CD4-positive, alpha-beta T cell treated with Interleukin-17A for 4 hours (primary cell): ENCODE measurements around the gene CCDC141.

Experiments used
- DNase-seq: peaks from one replicate; pipeline ENCODE4 v3.0.0-alpha.2; 2020; ENCODE audit warnings: mixed read lengths

Gene CCDC141

DNA sequence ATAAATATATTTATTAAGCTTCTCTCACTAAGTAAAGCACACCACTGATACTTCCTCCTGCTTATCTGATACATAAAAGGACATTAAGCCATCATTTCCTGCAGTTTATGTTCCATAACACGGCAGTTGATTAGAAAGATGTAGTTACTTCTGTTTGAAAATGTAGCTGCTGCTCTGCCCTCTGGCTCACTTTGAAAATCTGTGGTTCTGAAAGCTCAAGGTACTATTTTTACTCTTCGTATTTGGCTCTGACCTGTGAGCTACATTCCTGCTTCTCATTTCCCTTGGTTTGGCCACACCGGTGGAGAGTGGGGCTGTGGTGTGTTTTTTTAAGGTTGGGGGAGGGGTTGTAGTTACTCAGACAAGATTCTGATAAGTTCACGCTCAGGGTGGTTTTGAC, 229.9 kb downstream of the CCDC141 start:
- peak; percentile 4 for DNase-seq

DNA sequence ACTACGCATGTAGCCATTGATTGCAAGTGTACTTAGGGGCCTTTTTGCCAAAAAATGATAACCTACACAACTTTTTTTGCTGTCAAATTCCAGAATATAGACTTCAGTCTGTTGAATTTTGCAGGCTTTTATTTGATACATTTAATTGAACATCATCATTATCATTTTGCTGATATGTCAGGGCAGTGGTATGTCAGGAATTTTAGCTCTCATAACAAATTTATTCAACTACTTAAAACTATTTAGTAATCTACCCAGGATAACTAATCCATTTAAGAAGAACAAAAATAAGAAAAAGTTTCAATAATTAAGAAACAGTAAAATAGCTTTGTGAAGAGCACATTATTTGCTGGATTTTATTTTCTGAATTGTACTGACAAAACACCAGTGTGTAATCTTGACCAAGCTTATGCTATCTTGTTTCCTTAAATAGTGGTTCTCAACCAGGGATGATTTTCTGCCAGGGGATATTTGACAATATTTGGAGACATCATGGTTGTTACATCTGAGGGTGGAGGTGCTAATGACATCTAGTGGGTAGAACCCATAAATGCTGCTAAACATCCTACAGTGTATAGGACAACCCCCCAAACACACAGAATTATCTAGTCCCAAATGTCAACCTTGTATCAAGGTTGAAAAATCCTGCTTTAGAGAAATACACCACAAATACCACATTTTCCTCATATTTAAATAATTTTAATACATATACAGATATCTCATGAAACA, 230.6 kb downstream of the CCDC141 start:
- no peak for DNase-seq

DNA sequence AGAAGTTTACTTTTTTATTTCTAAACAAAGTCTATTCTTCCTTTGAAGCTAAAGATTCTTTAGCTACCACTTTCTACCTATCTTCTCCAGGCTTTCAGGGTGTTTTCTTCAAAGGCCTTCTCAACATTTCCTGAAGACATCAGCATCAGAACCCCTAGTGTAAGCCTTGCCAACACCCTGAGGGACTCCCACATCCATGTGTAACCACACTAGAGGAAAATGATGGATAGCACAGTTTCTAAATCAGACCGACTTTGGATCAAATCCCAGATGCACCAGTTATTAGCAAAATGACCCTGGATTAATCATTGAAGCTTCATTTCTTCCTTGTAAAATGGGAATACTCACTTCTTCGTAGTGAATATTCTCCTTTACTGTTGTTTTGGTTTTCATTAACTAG, 238.0 kb downstream of the CCDC141 start:
- no peak for DNase-seq

DNA sequence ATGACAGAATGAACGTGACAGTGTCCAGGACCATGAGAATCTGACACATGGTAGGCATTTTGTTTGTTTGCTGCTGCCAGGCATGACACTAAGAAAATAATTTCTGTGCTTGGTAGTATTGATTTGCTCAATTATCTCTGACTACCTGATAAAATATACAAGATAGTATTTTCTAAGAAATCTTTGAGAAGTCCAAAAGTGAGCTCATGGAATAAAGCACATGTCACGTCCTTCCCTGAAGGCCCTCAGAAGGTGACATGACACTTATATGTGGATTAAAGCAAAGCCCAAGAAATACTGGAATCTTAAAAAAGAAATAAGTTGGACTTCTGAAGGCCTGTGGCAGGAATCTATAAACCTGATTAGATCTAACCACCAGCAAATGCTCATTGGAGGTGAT, 238.9 kb downstream of the CCDC141 start:
- DNase-seq: no peak

DNA sequence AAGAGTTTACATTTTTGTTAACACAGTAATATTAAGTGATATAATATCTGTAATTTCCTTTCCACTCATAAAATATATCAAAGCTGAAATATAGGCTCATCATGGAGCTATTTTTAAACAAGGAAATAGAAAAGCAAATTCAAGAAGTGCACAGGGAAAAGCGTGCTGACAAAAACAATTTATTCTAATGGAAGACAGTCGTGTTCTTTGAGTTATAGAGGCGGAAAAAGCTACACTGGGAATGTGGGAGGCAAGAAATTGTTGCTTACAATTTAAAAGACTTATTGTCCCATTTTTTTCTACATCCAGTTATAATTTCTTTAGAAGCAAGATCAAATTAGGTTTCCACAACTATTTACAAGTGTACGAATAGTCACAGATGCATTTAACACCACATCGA, 239.5 kb downstream of the CCDC141 start:
- no peak for DNase-seq

DNA sequence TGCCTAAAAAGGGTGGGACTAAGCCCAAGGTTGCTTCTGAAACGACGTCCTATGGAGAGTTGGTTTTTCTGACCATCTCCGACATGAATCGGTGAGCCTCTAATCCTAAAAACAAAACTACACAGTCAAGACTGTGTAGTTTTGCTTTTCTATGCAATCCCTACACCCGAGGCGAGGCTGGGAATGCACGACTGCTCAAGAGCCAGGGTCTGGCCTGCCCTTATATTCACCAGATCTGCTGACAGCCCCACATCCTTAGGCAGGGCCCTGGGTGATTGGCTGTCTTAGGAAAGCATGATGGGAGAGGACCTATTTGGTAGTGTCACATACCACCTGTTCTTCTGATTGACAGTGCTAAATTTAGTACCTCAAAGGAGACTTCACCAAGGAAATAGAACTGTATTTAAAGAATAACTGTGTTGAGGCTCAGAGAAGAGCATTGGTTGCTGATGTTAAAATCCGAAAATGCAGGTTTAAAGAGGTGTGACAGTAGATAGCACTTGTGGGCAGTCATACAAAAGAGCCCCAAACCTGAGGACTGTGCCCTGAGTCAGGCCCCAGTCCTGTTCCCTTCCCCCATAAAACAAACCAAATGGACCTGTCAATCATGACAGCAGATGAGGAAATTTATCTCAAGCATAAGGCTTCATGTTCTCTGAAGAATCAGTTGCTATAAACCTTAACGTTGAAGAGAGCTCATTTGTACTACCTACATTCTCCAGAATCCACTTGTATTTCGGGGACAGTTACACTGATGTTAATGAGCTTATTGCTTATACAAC, 242.5 kb downstream of the CCDC141 start, which contains the start of gene TTN:
Gene TTN (minus strand): TSS at position 197 of the 782 bp plus-strand sequence. CDS start 2,781 bp downstream, outside the sequence.
- no peak for DNase-seq

DNA sequence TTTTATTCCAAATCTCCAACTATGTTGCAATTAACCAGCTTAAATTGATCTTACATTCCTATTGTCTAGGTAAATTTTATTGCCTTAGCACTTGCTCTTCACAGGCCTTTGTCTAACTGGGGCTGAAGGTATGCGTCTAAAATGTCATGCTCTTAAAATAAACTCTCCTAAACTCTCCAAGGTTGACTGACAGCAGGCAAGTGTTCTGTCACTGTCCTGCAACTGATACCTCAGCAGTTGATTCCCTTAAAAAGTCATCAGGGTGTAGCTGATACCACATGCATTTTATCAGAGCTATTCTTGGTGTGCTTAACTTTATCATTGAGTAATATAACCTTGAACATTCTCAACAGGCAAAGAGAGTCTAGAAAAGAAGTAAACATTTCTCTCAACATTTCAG, 243.4 kb downstream of the CCDC141 start:
- DNase-seq: no peak

DNA sequence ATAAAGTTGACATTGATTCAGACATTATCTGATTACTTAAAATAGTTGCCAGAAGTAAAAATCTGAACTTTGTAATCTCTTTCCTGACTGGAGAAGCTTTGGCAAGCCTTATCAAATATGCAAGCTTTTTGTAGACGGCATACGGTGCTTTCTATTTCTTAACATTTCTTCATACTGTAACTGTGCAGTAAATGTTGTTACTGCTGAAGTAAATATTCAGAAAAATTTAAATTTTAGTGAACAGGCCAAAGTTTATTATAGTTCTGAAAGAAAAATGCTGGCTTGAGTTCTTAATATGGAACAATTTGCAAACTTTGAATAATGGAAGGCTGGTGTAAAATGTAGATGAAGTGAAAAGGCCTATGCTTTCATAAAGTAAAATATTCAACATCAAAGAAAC, 244.5 kb downstream of the CCDC141 start:
- no peak for DNase-seq

DNA sequence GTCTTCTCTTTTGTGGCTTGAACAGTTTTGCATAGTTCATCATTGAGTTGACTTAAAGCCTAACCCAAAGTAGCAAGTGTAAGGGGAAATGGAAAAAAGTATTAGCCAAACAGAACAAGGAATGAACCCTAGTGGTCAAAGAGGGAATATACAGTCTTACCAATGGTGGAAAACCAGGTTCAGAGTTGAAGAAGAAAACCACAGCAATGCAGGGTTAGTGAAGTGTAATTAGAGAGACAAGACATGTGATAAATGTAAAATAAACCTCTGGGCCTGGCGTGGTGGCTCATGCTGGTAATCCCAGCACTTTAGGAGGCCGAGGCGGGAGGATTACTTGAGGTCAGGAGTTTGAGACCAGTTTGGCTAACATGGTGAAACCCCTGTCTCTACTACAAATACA, 245.1 kb downstream of the CCDC141 start:
- DNase-seq: no peak

DNA sequence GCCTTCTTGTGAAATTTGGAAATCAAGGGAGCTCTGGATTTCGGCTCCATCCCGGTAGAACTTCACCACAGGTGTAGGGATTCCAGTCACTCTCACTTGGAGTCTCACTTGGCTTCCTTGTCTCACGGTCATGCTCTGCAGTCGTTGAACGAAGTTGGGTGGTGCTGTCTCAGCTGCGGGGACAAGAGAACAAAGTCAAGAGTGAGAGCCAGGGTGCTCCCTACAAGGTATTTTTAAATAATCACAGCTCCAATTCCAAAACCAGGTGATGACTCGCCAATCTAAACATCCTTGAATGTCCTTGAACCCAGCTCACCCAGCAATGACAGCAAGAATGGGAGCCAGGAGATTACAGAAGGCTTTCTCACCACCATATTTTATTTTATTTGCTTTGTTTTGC, 249.4 kb downstream of the CCDC141 start:
- DNase-seq: no peak

DNA sequence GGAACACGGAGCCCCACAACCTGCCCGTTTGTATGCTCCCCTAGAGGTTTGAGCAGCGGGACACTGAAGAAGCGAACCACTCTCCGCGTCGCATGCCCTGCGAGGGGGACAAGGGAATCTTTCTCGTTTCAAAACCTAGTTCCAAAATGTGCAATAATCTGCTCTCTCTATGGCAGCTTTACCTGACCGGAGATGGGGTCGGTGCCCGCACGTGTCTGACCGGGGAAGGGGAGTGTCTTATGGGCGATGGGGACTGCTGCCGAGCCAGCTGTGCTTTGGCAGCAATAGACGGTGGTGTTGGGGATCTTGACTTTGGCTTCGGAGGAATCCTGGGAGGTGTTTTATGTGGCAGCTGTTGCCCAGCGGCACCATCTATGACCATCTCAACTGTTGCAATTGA, 250.6 kb downstream of the CCDC141 start:
- DNase-seq: no peak

DNA sequence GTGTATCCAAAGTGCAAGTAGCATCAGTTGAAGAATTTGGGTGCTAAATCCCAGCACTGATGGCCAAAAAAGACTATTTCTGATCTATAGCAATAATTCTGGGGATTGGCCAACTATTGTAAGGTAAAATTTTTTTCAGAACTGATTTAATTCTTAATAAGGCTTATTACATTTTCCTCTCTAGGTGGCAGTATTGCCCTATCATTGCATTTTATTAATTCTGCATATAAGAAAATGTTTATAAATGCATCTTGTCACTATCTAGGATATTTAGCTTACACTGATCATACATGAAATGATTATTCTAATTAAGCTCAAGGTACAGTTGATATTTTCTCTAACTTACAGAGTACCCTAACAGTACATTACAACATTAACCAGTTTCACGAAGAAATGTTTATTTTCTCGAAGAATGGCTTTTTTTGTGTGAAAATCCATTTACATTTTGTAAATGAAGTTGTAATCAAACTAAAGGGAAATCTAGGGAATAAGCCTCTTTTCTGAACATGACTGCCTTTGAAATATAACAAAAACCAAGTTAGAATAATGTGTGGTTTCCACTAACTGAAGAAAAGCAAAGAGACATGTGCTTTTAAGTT, 253.8 kb downstream of the CCDC141 start:
- DNase-seq: no peak

DNA sequence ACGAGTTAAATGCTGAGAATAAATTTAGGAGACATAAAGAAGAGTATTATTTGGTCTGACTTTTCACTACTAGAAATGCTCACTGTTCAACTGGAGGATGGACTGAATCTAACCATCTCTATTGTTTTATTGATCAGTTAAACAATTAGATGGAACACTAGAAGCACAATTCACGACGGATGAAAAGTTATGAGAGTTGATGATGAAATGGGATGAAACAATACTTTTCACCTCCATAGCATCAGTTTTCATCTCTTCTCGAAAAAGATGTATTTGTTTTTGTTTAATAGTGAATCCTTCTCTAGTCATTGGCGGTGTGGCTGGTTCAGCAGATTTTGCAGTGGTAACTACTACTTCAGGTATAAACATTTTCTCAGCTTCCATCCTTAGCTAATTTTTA, 262.0 kb downstream of the CCDC141 start:
- no peak for DNase-seq

DNA sequence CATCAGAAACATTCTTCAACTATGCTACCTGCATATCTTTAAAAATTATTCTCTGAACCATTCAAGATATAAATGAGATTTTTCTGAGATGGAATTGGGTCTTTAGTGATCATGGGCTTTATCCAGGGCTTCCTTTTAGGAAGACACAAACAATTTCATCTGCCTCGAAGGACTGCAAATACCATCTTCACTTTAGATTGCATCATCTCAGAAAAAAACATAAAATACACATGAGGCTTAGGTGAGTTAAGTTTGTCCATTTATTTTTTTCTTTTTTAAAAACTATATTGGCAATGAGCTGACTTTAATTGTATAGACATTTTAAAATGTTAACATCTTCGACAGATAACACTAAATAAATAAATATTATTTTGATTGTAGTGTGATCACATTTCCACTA, 262.8 kb downstream of the CCDC141 start:
- DNase-seq: no peak

DNA sequence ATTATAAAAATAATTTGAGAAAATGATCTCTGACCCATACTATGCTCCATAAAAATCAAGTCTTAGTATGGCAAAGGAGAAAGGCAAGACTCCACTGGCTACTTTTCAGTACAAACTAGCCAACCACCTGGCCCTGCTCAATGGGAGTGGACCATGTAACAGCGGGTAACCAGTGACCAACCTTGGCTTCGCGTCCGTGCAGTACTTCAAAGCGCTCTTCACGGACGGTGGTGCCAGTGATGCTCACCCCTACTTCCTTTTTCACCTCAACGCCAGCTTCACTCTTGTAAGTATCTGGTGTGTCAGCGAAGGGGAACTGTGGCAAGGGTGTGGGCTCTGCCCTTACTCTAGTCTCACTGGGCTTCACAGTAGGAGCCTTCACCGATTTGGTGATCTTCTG, 266.0 kb downstream of the CCDC141 start:
- DNase-seq: no peak

DNA sequence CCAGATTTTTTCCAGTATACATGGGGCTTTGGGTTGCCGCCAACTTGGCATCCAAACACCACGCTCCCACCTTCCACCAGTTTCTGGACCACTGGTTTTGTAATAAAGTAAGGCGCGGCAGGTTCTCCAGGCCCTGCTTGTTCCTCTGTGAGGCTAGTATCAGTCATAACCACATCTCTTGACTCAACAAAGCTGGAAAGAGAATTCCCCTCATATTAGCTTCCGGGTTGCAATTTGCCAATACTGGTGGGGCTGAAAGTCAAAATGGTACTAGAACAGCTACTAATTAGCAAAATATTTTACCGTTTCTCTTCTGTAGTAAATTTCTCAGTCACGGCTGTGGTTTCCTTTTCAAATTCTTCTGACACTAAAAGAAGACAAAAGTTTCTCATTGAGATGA, 267.7 kb downstream of the CCDC141 start:
- DNase-seq: no peak
